NCI-H1417 (cell line): ENCODE data around the gene TEX11.
"Not testable (repeated sequence)": the region's sequence is repeated elsewhere in the genome, so short reads cannot be mapped to it uniquely, and the experiment has no call there.

ENCODE experiments used
- DNase-seq, 3 experiments: peaks; one replicate each; lab custom pipeline; 2025; lab: John Stamatoyannopoulos, UW

Gene TEX11

GRCh38 chrX:70587158-70587557 is 321.4 kb downstream of the TEX11 start:
- not testable (repeated sequence) for DNase-seq

GRCh38 chrX:70577442-70577841 is 331.1 kb downstream of the TEX11 start:
- no peak for DNase-seq

GRCh38 chrX:70569922-70570576 is 338.5 kb downstream of the TEX11 start:
- not testable (repeated sequence) for DNase-seq

- DNase-seq = no peak
Observed at GRCh38 chrX:70554948-70555347, 353.6 kb downstream of the TEX11 start.

GRCh38 chrX:70554523-70554922 is 354.0 kb downstream of the TEX11 start:
- no peak for DNase-seq

- peak in 1 of 3 experiments; percentile 28 for DNase-seq
Observed at GRCh38 chrX:70554081-70554480, 354.4 kb downstream of the TEX11 start.

GRCh38 chrX:70553516-70553915 is 355.0 kb downstream of the TEX11 start:
- DNase-seq = no peak

- DNase-seq = no peak
Observed at GRCh38 chrX:70552130-70552704, 356.3 kb downstream of the TEX11 start.

GRCh38 chrX:70549429-70549828 is 359.1 kb downstream of the TEX11 start:
- no peak for DNase-seq

- no peak for DNase-seq
Observed at GRCh38 chrX:70535198-70535597, 373.3 kb downstream of the TEX11 start.

- no peak for DNase-seq
Observed at GRCh38 chrX:70527610-70528345, 380.7 kb downstream of the TEX11 start.

GRCh38 chrX:70527053-70527452 is 381.5 kb downstream of the TEX11 start:
- DNase-seq = no peak

- DNase-seq = peak in 2 of 3 experiments; percentile 7 to 19
Observed at GRCh38 chrX:70525733-70526132, 382.8 kb downstream of the TEX11 start.

- DNase-seq = not testable (repeated sequence)
Observed at GRCh38 chrX:70515692-70516091, 392.8 kb downstream of the TEX11 start.

GRCh38 chrX:70515270-70515669 is 393.2 kb downstream of the TEX11 start:
- DNase-seq = not testable (repeated sequence)

GRCh38 chrX:70509078-70509477 is 399.4 kb downstream of the TEX11 start:
- no peak for DNase-seq

GRCh38 chrX:70508296-70508911 is 400.1 kb downstream of the TEX11 start:
- DNase-seq = peak; percentile 37 to 84 (median 63)

- DNase-seq = no peak
Observed at GRCh38 chrX:70505451-70505841, 403.1 kb downstream of the TEX11 start.

- DNase-seq = no peak
Observed at GRCh38 chrX:70504772-70505450, 403.6 kb downstream of the TEX11 start.

GRCh38 chrX:70500826-70501225 is 407.7 kb downstream of the TEX11 start:
- no peak for DNase-seq

GRCh38 chrX:70498129-70498528 is 410.4 kb downstream of the TEX11 start:
- no peak for DNase-seq

- DNase-seq = no peak
Observed at GRCh38 chrX:70497026-70497425, 411.5 kb downstream of the TEX11 start.
